Tongue (tissue), 2 donors: ENCODE results near the gene DTX1. TPM values are rescaled to one million over a fixed set of nuclear protein-coding genes. Genes with fewer than 3 reads are reported as not detected.
"Not testable (repeated sequence)": the region's sequence is repeated elsewhere in the genome, so short reads cannot be mapped to it uniquely, and the experiment has no call there.

Experiments
- DNase-seq: peaks from one replicate; pipeline ENCODE4 v3.0.0-alpha.2; 2015
- total RNA-seq: library from RNA; depleted of rRNA; stranded (reverse); fragments of >200 nt; gene quantifications from one replicate; pipeline ENCODE4 v1.2.3, GENCODE V29; 2014

DTX1 gene
- total RNA-seq, 1 donor from 2014 or later = 10.9 TPM

GRCh38 chr12:113137861-113138783 lies 81.6 kb downstream of the DTX1 start:
- no peak for DNase-seq

- no peak for DNase-seq
Observed at GRCh38 chr12:113138826-113139225, 82.3 kb downstream of the DTX1 start.

- DNase-seq = no peak
Observed at GRCh38 chr12:113140706-113141105, 84.2 kb downstream of the DTX1 start.

GRCh38 chr12:113141716-113142115 lies 85.2 kb downstream of the DTX1 start:
- DNase-seq = not testable (repeated sequence)

- peak; percentile 32 for DNase-seq
Observed at GRCh38 chr12:113142173-113142885, 85.8 kb downstream of the DTX1 start.

GRCh38 chr12:113142886-113143332 lies 86.4 kb downstream of the DTX1 start:
- no peak for DNase-seq

- no peak for DNase-seq
Observed at GRCh38 chr12:113143959-113144358, 87.4 kb downstream of the DTX1 start.

GRCh38 chr12:113144806-113145205 lies 88.3 kb downstream of the DTX1 start:
- no peak for DNase-seq

GRCh38 chr12:113145720-113146551 lies 89.4 kb downstream of the DTX1 start:
- DNase-seq = no peak

- DNase-seq = no peak
Observed at GRCh38 chr12:113146999-113147398, 90.5 kb downstream of the DTX1 start.

Other genes starting within 250 kb of the DTX1 start
- gene OAS1, start 149.8 kb upstream of the DTX1 start, total RNA-seq = 7.8 TPM
- 8.8 TPM for gene OAS3, start 118.3 kb upstream of the DTX1 start, total RNA-seq
- 2.6 TPM for gene OAS2, start 78.2 kb upstream of the DTX1 start, total RNA-seq
- gene RASAL1, start 79.0 kb downstream of the DTX1 start, total RNA-seq = 3.8 TPM
- gene CFAP73, start 93.0 kb downstream of the DTX1 start, total RNA-seq = 6.9 TPM
- gene DDX54, start 128.7 kb downstream of the DTX1 start, total RNA-seq = 19.4 TPM
- 12.1 TPM for gene RITA1, start 129.0 kb downstream of the DTX1 start, total RNA-seq
- 27.0 TPM for gene TPCN1, start 164.7 kb downstream of the DTX1 start, total RNA-seq